Neural progenitor cell (in vitro differentiated cells): ENCODE data around the gene IFNA2.

Experiments
- CTCF ChIP-seq: fragments of 200-600 bp; sonication (generic); IDR thresholded peaks from 2 replicates; pipeline ENCODE4 v1.5.1; 2017; ENCODE audit warnings: antibody characterized with exemption, mild to moderate bottlenecking
- EZH2phosphoT487 ChIP-seq: fragments of 200-600 bp; sonication (generic); IDR thresholded peaks from 2 replicates; pipeline ENCODE4 v1.6.1; 2017; ENCODE audit warnings: antibody characterized with exemption

GRCh38 chr9:21334701-21335632 lies 50.2 kb downstream of the IFNA2 start, which contains the start of gene KLHL9:
- TF ChIP-seq CTCF (no peak), EZH2phosphoT487 (no peak)
